Osteoblast (primary cell): ENCODE results near the gene IL3. TPM values are rescaled to one million over a fixed set of nuclear protein-coding genes. Genes with fewer than 3 reads are reported as not detected.

ENCODE experiments used
- DNase-seq: peaks from one replicate; pipeline ENCODE4 v3.0.0; 2011; ENCODE audit warnings: low spot score, mixed read lengths; ENCODE audit not compliant: insufficient read length; ENCODE audit errors: missing footprints
- H2AFZ ChIP-seq: 2 replicates; pipeline ENCODE4 v1.6.0; 2011; ENCODE audit warnings: mild to moderate bottlenecking, low read length
- H3K27ac ChIP-seq: 2 replicates; pipeline ENCODE4 v1.5.1; 2011; ENCODE audit warnings: mild to moderate bottlenecking, low read depth, low read length, moderate library complexity
- H3K27me3 ChIP-seq: 2 replicates; pipeline ENCODE4 v1.6.0; 2012; ENCODE audit warnings: mild to moderate bottlenecking, control low read depth, inconsistent platforms, low read length, moderate library complexity; ENCODE audit not compliant: insufficient read depth
- H3K36me3 ChIP-seq: 2 replicates; pipeline ENCODE4 v1.5.1; 2011; ENCODE audit warnings: mild to moderate bottlenecking, low read length, control low read depth, moderate library complexity; ENCODE audit not compliant: insufficient read depth
- H3K4me1 ChIP-seq: 2 replicates; pipeline ENCODE4 v1.5.1; 2011; ENCODE audit warnings: mild to moderate bottlenecking, low read length, control low read depth, moderate library complexity; ENCODE audit not compliant: insufficient read depth
- H3K4me2 ChIP-seq: 2 replicates; pipeline ENCODE4 v1.6.0; 2011; ENCODE audit warnings: mild to moderate bottlenecking, low read length; ENCODE audit not compliant: insufficient read depth
- H3K4me3 ChIP-seq: fragments of 200-600 bp; sonication (generic); 3 replicates; pipeline ENCODE4 v1.5.1; 2012; ENCODE audit warnings: mild to moderate bottlenecking, low read length, inconsistent platforms; ENCODE audit not compliant: insufficient read depth
- H3K79me2 ChIP-seq: 2 replicates; pipeline ENCODE4 v1.6.0; 2012; ENCODE audit warnings: mild to moderate bottlenecking, low read length, control low read depth, inconsistent platforms; ENCODE audit not compliant: insufficient read depth
- H3K9me3 ChIP-seq: 2 replicates; pipeline ENCODE4 v1.5.1; 2011; ENCODE audit warnings: low read depth, low read length, control low read depth
- H4K20me1 ChIP-seq: 2 replicates; pipeline ENCODE4 v1.6.0; 2012; ENCODE audit warnings: mild to moderate bottlenecking, low read length, control low read depth; ENCODE audit not compliant: insufficient read depth
- total RNA-seq: library from RNA; depleted of rRNA; stranded (reverse); fragments of >200 nt; gene quantifications from 2 replicates; pipeline ENCODE4 v1.2.3, GENCODE V29; 2012
- TF ChIP-seq, protein P1 (sequence below): IDR thresholded peaks from 2 replicates; pipeline ENCODE4 v1.5.1; 2011; ENCODE audit warnings: mild to moderate bottlenecking, low read depth, low read length, moderate library complexity; ENCODE audit errors: extremely low read depth

The IL3 gene
- total RNA-seq, 1 donor: not detected

GRCh38 chr5:132026516-132027008, 33.9 kb upstream of the IL3 start:
- Histone ChIP-seq H3K27ac (no peak overlapping the region), H3K27me3 (peaks cover 3% of the 10 kb centered on the region), H3K9me3 (no peaks in the 10 kb centered on the region), H3K36me3 (no peaks in the 10 kb centered on the region), H3K4me1 (no peaks in the 10 kb centered on the region), H3K79me2 (no peaks in the 10 kb centered on the region), H4K20me1 (no peaks in the 10 kb centered on the region), H3K4me2 (no peak overlapping the region), H2AFZ (no peak overlapping the region), H3K4me3 (no peak overlapping the region)
- DNase-seq: no peak
- TF ChIP-seq, protein P1, sequence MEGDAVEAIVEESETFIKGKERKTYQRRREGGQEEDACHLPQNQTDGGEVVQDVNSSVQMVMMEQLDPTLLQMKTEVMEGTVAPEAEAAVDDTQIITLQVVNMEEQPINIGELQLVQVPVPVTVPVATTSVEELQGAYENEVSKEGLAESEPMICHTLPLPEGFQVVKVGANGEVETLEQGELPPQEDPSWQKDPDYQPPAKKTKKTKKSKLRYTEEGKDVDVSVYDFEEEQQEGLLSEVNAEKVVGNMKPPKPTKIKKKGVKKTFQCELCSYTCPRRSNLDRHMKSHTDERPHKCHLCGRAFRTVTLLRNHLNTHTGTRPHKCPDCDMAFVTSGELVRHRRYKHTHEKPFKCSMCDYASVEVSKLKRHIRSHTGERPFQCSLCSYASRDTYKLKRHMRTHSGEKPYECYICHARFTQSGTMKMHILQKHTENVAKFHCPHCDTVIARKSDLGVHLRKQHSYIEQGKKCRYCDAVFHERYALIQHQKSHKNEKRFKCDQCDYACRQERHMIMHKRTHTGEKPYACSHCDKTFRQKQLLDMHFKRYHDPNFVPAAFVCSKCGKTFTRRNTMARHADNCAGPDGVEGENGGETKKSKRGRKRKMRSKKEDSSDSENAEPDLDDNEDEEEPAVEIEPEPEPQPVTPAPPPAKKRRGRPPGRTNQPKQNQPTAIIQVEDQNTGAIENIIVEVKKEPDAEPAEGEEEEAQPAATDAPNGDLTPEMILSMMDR: no peak

GRCh38 chr5:132027027-132027426, 33.4 kb upstream of the IL3 start:
- no peaks in the 10 kb centered on the region for H3K36me3 ChIP-seq
- no peaks in the 10 kb centered on the region for H4K20me1 ChIP-seq
- H3K4me3 ChIP-seq: no peak overlapping the region
- DNase-seq: no peak
- H3K79me2 ChIP-seq: no peaks in the 10 kb centered on the region
- H3K4me2 ChIP-seq: no peak overlapping the region
- TF ChIP-seq, protein P1: no peak
- H3K4me1 ChIP-seq: no peaks in the 10 kb centered on the region
- H2AFZ ChIP-seq: no peak overlapping the region
- no peak overlapping the region for H3K27ac ChIP-seq
- H3K27me3 ChIP-seq: peaks cover 4% of the 10 kb centered on the region
- no peaks in the 10 kb centered on the region for H3K9me3 ChIP-seq

GRCh38 chr5:132029609-132030330, 30.7 kb upstream of the IL3 start:
- DNase-seq: no peak
- Histone ChIP-seq H2AFZ (no peak overlapping the region), H3K4me1 (no peaks in the 10 kb centered on the region), H3K9me3 (no peaks in the 10 kb centered on the region), H3K36me3 (no peaks in the 10 kb centered on the region), H3K4me3 (no peak overlapping the region), H3K4me2 (no peak overlapping the region), H3K27me3 (peaks cover 13% of the 10 kb centered on the region), H3K27ac (no peak overlapping the region), H4K20me1 (no peaks in the 10 kb centered on the region), H3K79me2 (no peaks in the 10 kb centered on the region)
- TF ChIP-seq, protein P1: no peak

DNA sequence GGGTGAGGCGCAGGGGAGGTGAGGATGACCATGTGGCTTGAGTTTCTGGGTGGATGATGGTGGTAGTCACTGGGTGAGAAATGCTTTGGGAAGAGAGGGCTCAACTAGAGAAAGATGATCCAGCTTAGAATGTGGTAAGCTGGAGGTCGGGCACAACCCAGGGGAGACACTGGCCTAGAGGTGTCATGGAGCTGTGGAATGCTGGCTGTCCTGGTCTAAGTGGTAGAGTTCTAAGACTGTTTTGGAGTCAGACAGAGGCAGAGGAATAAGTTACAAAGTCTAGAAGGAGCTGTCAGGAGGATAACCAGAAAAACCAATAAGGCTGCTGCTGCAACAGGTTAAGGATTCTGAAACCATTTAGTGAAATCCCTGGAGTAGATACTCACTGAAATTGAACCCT, 29.8 kb upstream of the IL3 start:
- Histone ChIP-seq H3K9me3 (no peaks in the 10 kb centered on the region), H2AFZ (no peak overlapping the region), H3K27ac (no peak overlapping the region), H3K27me3 (peaks cover 13% of the 10 kb centered on the region), H3K4me2 (no peak overlapping the region), H4K20me1 (no peaks in the 10 kb centered on the region), H3K36me3 (no peaks in the 10 kb centered on the region), H3K4me1 (no peaks in the 10 kb centered on the region), H3K79me2 (no peaks in the 10 kb centered on the region), H3K4me3 (no peak overlapping the region)
- DNase-seq: no peak
- TF ChIP-seq, protein P1: no peak
